Fibroblast of mammary gland (primary cell): ENCODE measurements around the gene PRLH.
"Not testable (repeated sequence)": the region's sequence is repeated elsewhere in the genome, so short reads cannot be mapped to it uniquely, and the experiment has no call there.

ENCODE experiments used
- DNase-seq: peaks from one replicate; pipeline ENCODE4 v3.0.0-alpha.2; 2010; ENCODE audit warnings: low read depth
- H3K4me3 ChIP-seq: 2 replicates; pipeline ENCODE4 v1.5.1; 2011; ENCODE audit warnings: low read depth, mild to moderate bottlenecking, low read length, moderate library complexity; ENCODE audit not compliant: control insufficient read depth
- CTCF ChIP-seq: conservative IDR thresholded peaks from 2 replicates; pipeline ENCODE4 v1.5.1; 2011; ENCODE audit warnings: low read depth, low read length, inconsistent platforms; ENCODE audit not compliant: control insufficient read depth, insufficient read depth

Gene PRLH

GRCh38 chr2:237604960-237605359, 38.6 kb downstream of the PRLH start:
- peak; percentile 58 for DNase-seq

GRCh38 chr2:237606522-237606921, 40.1 kb downstream of the PRLH start:
- not testable (repeated sequence) for H3K4me3 ChIP-seq, DNase-seq

More at GRCh38 chr2:237604960-237605359, 38.6 kb downstream of the PRLH start:
- peak; percentile 50 for TF ChIP-seq CTCF
- H3K4me3 ChIP-seq = no peak overlapping the region

DNA sequence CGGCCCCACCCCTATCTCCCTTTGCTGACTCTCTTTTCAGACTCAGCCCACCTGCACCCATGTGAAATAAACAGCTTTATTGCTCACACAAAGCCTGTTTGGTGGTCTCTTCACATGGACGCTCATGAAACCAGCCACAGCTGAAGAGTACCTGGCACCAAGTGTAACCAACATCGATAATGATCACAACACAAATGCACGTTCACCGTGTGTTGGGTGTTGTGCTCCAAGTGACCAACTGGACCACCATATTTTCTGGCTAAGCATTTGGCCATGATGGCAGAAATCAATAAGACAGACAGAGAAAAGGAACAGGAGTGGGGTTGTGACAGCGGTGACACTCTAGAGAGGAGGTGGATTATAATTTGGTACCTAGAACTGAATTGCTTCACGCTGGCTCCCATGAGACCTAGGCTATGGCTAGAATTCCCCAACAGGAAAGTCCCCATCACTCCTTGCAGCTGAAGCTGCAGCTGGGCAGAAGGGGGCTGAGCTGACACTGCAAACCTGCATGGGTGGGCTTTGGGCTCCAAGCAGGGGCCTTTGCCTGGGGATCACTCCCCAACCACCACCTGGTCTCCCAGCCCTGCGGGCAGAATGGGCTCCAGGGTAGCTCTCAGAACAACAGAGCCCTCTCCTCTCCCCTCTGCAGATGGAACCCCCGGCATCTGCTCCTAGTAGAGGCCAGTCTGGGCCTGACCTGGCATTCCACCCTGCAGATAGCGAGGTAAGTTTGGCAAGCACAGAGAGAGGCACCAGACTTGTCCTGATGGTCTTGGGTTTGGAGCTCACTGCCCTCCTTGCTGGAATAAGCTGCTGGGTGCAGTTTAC, 46.4 kb downstream of the PRLH start:
- no peak overlapping the region for H3K4me3 ChIP-seq
- no peak for TF ChIP-seq CTCF
- DNase-seq = no peak

- no peak for DNase-seq
- no peak for TF ChIP-seq CTCF
- no peak overlapping the region for H3K4me3 ChIP-seq
These were observed 47.3 kb downstream of the PRLH start for GRCh38 chr2:237613679-237614078.

GRCh38 chr2:237614151-237614720, 47.9 kb downstream of the PRLH start:
- TF ChIP-seq CTCF = no peak
- H3K4me3 ChIP-seq = no peak overlapping the region
- DNase-seq = no peak

- TF ChIP-seq CTCF = no peak
- H3K4me3 ChIP-seq = no peak overlapping the region
- DNase-seq = no peak
These were observed 49.4 kb downstream of the PRLH start for GRCh38 chr2:237615631-237616249.

DNA sequence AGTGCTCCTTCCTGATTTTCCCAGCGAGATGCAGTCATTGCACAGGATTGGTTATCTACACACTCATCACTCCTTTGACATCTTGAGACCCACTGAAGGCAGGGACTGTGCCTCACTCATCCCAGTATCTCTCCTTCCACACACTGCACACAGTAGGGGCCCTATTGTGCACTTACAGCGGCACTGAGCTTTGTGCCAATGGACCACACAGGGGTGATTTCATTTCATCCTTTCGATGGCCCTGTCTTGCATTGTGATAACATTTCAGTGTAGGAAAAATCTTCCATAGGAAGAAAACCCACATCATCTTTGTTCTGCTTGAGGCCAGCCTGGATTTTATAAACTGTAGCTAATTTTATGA, 50.0 kb downstream of the PRLH start:
- DNase-seq = no peak
- TF ChIP-seq CTCF = no peak
- no peak overlapping the region for H3K4me3 ChIP-seq
